Uterus (tissue), 2 donors: Measurements from ENCODE around the gene ORAI2.

Experiments
- POLR2A ChIP-seq, 2 donors: fragments of 450-650 bp; IDR thresholded peaks; one replicate each; pipeline ENCODE4 v1.6.1; 2016; ENCODE audit warnings: antibody characterized with exemption in 2 of 2, mild to moderate bottlenecking in 1 of 2, moderate library complexity in 1 of 2
- TF ChIP-seq, protein P1 (sequence below), 4 experiments: fragments of 200-600 bp in 2 of 4; fragments of 450-650 bp in 2 of 4; sonication (generic) in 2 of 4; IDR thresholded peaks; one replicate each; pipeline ENCODE4 v1.5.1; 2016 to 2019; ENCODE audit warnings: antibody characterized with exemption in 4 of 4, mild to moderate bottlenecking in 2 of 4, moderate library complexity in 1 of 4

DNA sequence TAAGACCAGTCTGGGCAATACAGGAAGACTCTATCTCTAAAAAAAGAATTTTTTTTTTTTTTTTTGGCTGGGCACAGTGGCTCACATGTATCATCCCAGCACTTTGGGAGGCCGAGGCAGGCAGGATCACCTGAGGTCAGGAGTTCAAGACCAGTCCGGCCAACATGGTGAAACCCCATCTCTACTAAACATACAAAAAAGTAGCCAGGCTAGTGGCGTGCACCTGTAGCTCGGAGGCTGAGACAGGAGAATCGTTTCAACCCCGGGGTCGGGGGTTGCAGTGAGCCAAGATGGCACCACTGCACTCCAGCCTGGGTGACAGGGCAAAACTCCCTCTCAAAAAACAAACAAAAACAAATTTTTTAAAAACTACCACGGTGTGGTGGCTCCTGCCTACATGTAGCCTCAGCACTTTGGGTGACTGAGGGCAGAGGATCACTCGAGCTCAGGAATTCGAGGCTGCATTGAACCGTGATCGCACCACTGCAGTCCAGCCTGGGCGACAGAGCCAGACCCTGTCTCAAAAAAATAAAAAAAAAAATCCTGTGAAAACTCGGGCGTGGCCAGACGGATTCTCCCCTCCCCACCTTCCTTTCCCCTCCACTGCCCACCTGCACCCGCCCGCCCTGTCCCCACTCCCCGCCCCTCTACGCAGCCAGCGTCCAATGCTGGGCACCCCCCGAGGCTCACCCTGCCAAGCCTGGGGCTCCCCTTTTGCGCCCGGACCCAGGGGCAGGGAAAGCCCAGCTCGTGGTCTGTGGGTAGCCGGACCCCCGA lies 745 bp upstream of the ORAI2 start:
- TF ChIP-seq, protein P1, sequence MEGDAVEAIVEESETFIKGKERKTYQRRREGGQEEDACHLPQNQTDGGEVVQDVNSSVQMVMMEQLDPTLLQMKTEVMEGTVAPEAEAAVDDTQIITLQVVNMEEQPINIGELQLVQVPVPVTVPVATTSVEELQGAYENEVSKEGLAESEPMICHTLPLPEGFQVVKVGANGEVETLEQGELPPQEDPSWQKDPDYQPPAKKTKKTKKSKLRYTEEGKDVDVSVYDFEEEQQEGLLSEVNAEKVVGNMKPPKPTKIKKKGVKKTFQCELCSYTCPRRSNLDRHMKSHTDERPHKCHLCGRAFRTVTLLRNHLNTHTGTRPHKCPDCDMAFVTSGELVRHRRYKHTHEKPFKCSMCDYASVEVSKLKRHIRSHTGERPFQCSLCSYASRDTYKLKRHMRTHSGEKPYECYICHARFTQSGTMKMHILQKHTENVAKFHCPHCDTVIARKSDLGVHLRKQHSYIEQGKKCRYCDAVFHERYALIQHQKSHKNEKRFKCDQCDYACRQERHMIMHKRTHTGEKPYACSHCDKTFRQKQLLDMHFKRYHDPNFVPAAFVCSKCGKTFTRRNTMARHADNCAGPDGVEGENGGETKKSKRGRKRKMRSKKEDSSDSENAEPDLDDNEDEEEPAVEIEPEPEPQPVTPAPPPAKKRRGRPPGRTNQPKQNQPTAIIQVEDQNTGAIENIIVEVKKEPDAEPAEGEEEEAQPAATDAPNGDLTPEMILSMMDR (IDR thresholded peaks at IDR 0.05), result no peak
- TF ChIP-seq POLR2A (IDR thresholded peaks at IDR 0.05), result no peak
